ENCODE data around the gene LRIT1.

LRIT1 gene

DNA sequence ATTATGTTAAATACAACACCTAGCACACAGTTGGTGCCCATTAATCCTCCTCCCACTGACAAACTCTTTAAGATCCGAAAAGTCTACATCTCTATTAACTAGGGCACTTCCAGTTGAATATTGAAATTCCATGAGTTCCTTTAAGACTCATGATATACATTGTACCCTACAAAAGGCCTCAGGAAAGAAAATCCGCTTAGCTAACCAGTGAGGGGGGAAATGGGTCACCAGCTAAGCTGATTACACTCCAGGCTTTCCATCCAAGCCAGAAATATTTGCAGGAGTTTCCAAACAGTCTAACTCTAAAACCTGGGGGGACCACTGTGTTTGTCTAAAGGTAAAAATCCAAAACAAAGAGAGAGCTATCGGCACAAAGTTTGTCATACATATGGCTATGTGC is 14.7 kb downstream of the LRIT1 start:
- TF ChIP-seq TAF1 (IDR thresholded peaks at IDR 0.05; ENCODE audit: borderline replicate concordance, insufficient read depth, low read length), result no peak
- TF ChIP-seq SIN3A (IDR thresholded peaks at IDR 0.05; ENCODE audit: borderline replicate concordance, insufficient read depth, low read length), result no peak
- no peak for TF ChIP-seq FOXP2 (optimal IDR thresholded peaks at IDR 0.05; ENCODE audit: borderline replicate concordance, extremely low read depth, extremely low read length, insufficient read depth)
- TF ChIP-seq, protein P1, sequence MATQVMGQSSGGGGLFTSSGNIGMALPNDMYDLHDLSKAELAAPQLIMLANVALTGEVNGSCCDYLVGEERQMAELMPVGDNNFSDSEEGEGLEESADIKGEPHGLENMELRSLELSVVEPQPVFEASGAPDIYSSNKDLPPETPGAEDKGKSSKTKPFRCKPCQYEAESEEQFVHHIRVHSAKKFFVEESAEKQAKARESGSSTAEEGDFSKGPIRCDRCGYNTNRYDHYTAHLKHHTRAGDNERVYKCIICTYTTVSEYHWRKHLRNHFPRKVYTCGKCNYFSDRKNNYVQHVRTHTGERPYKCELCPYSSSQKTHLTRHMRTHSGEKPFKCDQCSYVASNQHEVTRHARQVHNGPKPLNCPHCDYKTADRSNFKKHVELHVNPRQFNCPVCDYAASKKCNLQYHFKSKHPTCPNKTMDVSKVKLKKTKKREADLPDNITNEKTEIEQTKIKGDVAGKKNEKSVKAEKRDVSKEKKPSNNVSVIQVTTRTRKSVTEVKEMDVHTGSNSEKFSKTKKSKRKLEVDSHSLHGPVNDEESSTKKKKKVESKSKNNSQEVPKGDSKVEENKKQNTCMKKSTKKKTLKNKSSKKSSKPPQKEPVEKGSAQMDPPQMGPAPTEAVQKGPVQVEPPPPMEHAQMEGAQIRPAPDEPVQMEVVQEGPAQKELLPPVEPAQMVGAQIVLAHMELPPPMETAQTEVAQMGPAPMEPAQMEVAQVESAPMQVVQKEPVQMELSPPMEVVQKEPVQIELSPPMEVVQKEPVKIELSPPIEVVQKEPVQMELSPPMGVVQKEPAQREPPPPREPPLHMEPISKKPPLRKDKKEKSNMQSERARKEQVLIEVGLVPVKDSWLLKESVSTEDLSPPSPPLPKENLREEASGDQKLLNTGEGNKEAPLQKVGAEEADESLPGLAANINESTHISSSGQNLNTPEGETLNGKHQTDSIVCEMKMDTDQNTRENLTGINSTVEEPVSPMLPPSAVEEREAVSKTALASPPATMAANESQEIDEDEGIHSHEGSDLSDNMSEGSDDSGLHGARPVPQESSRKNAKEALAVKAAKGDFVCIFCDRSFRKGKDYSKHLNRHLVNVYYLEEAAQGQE (IDR thresholded peaks at IDR 0.05; ENCODE audit: insufficient read depth in 1 of 2, low read depth in 2 of 2, low read length in 2 of 2), result no peak
- no peak for TF ChIP-seq POLR2AphosphoS5 (IDR thresholded peaks at IDR 0.05; ENCODE audit: low read depth, low read length)

DNA sequence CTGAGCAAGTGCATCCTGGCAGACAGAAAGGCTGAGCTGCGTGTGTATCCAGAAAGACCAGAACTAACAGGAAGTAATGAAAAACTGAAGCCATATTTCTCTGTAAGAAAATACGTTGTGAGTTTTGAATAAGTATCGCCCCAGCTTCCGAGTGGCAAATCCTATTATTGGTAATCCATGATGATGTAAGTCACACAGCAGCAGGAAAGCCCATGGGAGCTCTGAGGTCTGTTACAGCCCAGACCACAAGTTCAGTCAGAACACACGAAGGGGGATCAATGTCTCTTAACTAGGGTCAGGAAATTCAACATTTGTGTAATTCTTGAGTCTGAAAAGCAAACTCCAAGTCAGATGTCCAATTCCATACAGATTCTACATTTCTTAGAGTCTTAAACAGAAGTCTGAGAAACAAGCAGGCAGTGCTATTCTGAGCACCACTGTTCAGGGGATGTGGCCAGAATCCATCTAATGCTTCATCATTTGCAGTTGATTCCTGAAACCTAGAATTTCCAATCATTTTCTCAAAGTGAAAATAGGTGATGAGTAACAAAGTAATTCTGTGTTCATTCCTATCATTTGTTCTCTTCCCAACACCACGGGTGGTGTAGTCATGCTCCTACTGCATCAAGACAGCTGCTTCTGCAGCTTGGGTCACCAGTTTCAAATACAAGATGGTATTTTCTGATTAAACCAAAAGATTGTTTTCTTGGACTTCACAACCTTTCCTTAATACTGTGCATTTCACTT is 15.7 kb downstream of the LRIT1 start, which contains the start of gene LRIT2:
LRIT2 (minus strand) TSS at position 118 of the 747 bp plus-strand sequence; CDS start at position 94, 24 bp downstream.
- TF ChIP-seq TAF1 (IDR thresholded peaks at IDR 0.05; ENCODE audit: borderline replicate concordance, insufficient read depth, low read length), result no peak
- TF ChIP-seq SIN3A (IDR thresholded peaks at IDR 0.05; ENCODE audit: borderline replicate concordance, insufficient read depth, low read length), result no peak
- no peak for TF ChIP-seq POLR2AphosphoS5 (IDR thresholded peaks at IDR 0.05; ENCODE audit: low read depth, low read length)
- TF ChIP-seq, protein P1 (IDR thresholded peaks at IDR 0.05; ENCODE audit: insufficient read depth in 1 of 2, low read depth in 2 of 2, low read length in 2 of 2), result no peak
- no peak for TF ChIP-seq FOXP2 (optimal IDR thresholded peaks at IDR 0.05; ENCODE audit: borderline replicate concordance, extremely low read depth, extremely low read length, insufficient read depth)

DNA sequence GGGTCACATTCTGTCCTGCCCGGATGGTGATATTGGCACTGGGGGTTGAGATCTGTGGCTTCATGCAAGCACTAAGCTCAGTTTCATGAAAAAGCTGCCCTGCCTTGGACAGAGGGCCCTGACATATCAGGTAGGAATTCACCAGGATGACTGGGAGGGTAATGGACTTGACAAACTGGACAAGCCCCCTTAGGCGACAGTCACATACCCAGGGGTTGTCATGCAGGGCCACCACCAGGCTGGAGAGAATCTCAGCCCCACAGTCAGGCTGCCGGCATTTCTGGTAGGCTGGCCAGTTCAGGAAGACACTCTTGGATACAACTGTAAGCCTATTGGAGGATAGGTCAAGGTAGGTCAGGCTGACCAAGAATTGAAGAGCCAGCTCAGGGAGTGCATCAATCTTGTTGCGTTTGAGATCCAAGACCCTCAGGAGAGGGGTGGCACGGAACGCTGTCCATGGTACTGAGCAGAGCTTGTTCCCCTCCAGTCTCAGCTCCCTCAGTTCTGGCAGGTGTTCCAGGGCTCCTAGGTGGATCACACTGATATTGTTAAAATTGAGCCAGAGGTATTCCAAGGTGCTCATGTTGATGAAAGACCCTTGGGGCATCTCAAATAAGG is 16.8 kb downstream of the LRIT1 start:
- TF ChIP-seq TAF1 (IDR thresholded peaks at IDR 0.05; ENCODE audit: borderline replicate concordance, insufficient read depth, low read length) (no peak), FOXP2 (optimal IDR thresholded peaks at IDR 0.05; ENCODE audit: borderline replicate concordance, extremely low read depth, extremely low read length, insufficient read depth) (no peak), SIN3A (IDR thresholded peaks at IDR 0.05; ENCODE audit: borderline replicate concordance, insufficient read depth, low read length) (no peak), POLR2AphosphoS5 (IDR thresholded peaks at IDR 0.05; ENCODE audit: low read depth, low read length) (no peak)
- TF ChIP-seq, protein P1 (IDR thresholded peaks at IDR 0.05; ENCODE audit: insufficient read depth in 1 of 2, low read depth in 2 of 2, low read length in 2 of 2), result peak; percentile 92 to 95

GRCh38 chr10:84221916-84222315 is 19.4 kb downstream of the LRIT1 start:
- no peak for TF ChIP-seq SIN3A (IDR thresholded peaks at IDR 0.05; ENCODE audit: borderline replicate concordance, insufficient read depth, low read length)
- TF ChIP-seq FOXP2 (optimal IDR thresholded peaks at IDR 0.05; ENCODE audit: borderline replicate concordance, extremely low read depth, extremely low read length, insufficient read depth), result no peak
- TF ChIP-seq, protein P1 (IDR thresholded peaks at IDR 0.05; ENCODE audit: insufficient read depth in 1 of 2, low read depth in 2 of 2, low read length in 2 of 2), result no peak
- TF ChIP-seq TAF1 (IDR thresholded peaks at IDR 0.05; ENCODE audit: borderline replicate concordance, insufficient read depth, low read length), result no peak
- no peak for TF ChIP-seq POLR2AphosphoS5 (IDR thresholded peaks at IDR 0.05; ENCODE audit: low read depth, low read length)

All from PFSK-1 (cell line).